Endothelial cell of umbilical vein (primary cell): Measurements from ENCODE around the gene TICAM1. TPM values are rescaled to one million over a fixed set of nuclear protein-coding genes. Genes with fewer than 3 reads are reported as not detected.
A peak's percentile ranks its signal among the peaks of the same experiment; 100 is the strongest.
"Not testable (repeated sequence)": the region's sequence is repeated elsewhere in the genome, so short reads cannot be mapped to it uniquely, and the experiment has no call there.

Experiments used
- BruUV-seq: library from RNA; stranded (reverse); fragments of 400-500 nt; replicated peaks from 2 replicates; lab custom pipeline; 2021; lab: Mats Ljungman, UMichigan
- CTCF ChIA-PET: fragments of 300-600, 350-600 bp; sonication (Branson Sonifier 250); formaldehyde crosslinking; loops from one replicate; lab custom pipeline; 2021; ENCODE audit warnings: antibody characterized with exemption, inconsistent platforms; lab: Charles Lee
- POLR2A ChIA-PET: fragments of 300-600, 350-600 bp; sonication (Branson Sonifier 250); formaldehyde crosslinking; loops from one replicate; lab custom pipeline; 2021; ENCODE audit warnings: antibody characterized with exemption, inconsistent platforms; lab: Charles Lee
- DNase-seq: peaks from one replicate; pipeline ENCODE4 v3.0.0-alpha.2; 2011; ENCODE audit warnings: low read depth, low spot score
- FAIRE-seq: peaks from 2 replicates; lab custom pipeline; 2011; peaks lifted over from hg19 to GRCh38; lab: Jason Lieb, UNC
- H2AFZ ChIP-seq: 2 replicates; pipeline ENCODE4 v1.6.0; 2012; ENCODE audit warnings: low read depth, low read length, control low read depth, inconsistent platforms
- H3K27ac ChIP-seq: 2 replicates; pipeline ENCODE4 v1.5.1; 2011; ENCODE audit warnings: low read depth, mild to moderate bottlenecking, control low read depth, low read length, moderate library complexity; ENCODE audit not compliant: insufficient read depth
- H3K27me3 ChIP-seq, 2 experiments: 2 replicates each; pipeline versions ENCODE4 v1.6.0 to v1.6.1; 2011; ENCODE audit warnings: low read length in 2 of 2, mixed read lengths in 1 of 2; ENCODE audit not compliant: control insufficient read depth in 2 of 2, insufficient read depth in 2 of 2
- H3K36me3 ChIP-seq, 2 experiments: 2 replicates in 1 of 2; 3 replicates in 1 of 2; pipeline ENCODE4 v1.5.1; 2011; ENCODE audit warnings: low read length in 2 of 2, mild to moderate bottlenecking in 1 of 2, moderate library complexity in 1 of 2; ENCODE audit not compliant: control insufficient read depth in 2 of 2, insufficient read depth in 2 of 2; ENCODE audit errors: extremely low read depth in 1 of 2
- H3K4me1 ChIP-seq: 3 replicates; pipeline ENCODE4 v1.5.1; 2011; ENCODE audit warnings: mild to moderate bottlenecking, low read length; ENCODE audit not compliant: control insufficient read depth, insufficient read depth; ENCODE audit errors: extremely low read depth
- H3K4me2 ChIP-seq: 2 replicates; pipeline ENCODE4 v1.6.1; 2011; ENCODE audit warnings: low read length, control low read depth, mixed read lengths; ENCODE audit not compliant: insufficient read depth
- H3K4me3 ChIP-seq, 3 experiments: fragments of 200-600 bp in 1 of 3; sonication (generic), shearing (Covaris generic) in 1 of 3; replicated peaks in 1 of 3; 2 replicates each; pipeline ENCODE4 v1.5.1; 2011 to 2016; ENCODE audit warnings: control low read depth in 3 of 3, low read length in 3 of 3, mild to moderate bottlenecking in 2 of 3, inconsistent platforms in 1 of 3, low read depth in 1 of 3, moderate library complexity in 1 of 3; ENCODE audit not compliant: insufficient read depth in 1 of 3
- H3K79me2 ChIP-seq: 2 replicates; pipeline ENCODE4 v1.6.0; 2012; ENCODE audit warnings: low read length, inconsistent platforms; ENCODE audit not compliant: control insufficient read depth, insufficient read depth
- H3K9ac ChIP-seq: replicated peaks from 2 replicates; pipeline ENCODE3; 2011; ENCODE audit warnings: low read length, control low read depth; ENCODE audit not compliant: insufficient read depth; ENCODE audit errors: extremely low read depth
- H3K9me1 ChIP-seq: replicated peaks from 3 replicates; pipeline ENCODE4 v1.6.0; 2011; ENCODE audit warnings: mild to moderate bottlenecking, low read length; ENCODE audit not compliant: control insufficient read depth, insufficient read depth; ENCODE audit errors: extremely low read depth
- H3K9me3 ChIP-seq: replicated peaks from 2 replicates; pipeline ENCODE4 v1.5.1; 2012; ENCODE audit warnings: low read length, inconsistent platforms; ENCODE audit not compliant: control insufficient read depth, insufficient read depth
- H4K20me1 ChIP-seq: replicated peaks from 2 replicates; pipeline ENCODE3; 2011; ENCODE audit warnings: mild to moderate bottlenecking, low read length; ENCODE audit not compliant: control insufficient read depth, insufficient read depth; ENCODE audit errors: extremely low read depth
- EZH2 ChIP-seq: IDR thresholded peaks from 2 replicates; pipeline ENCODE4 v1.6.1; 2012; ENCODE audit warnings: borderline replicate concordance, low read depth, mild to moderate bottlenecking, moderate library complexity, low read length, inconsistent platforms; ENCODE audit not compliant: severe bottlenecking
- FOS ChIP-seq: IDR thresholded peaks from 2 replicates; pipeline ENCODE4 v1.6.1; 2011; ENCODE audit warnings: mild to moderate bottlenecking, low read length, moderate library complexity, borderline replicate concordance; ENCODE audit not compliant: insufficient read depth
- GATA2 ChIP-seq: IDR thresholded peaks from 2 replicates; pipeline ENCODE4 v1.7.0; 2011; ENCODE audit warnings: low read depth, mild to moderate bottlenecking, moderate library complexity, mixed read lengths, low read length; ENCODE audit not compliant: insufficient read length, insufficient read depth
- JUN ChIP-seq: IDR thresholded peaks from 2 replicates; pipeline ENCODE4 v1.6.1; 2011; ENCODE audit warnings: borderline replicate concordance, low read depth; ENCODE audit not compliant: insufficient read length, insufficient read depth
- MYC ChIP-seq: IDR thresholded peaks from one replicate; pipeline ENCODE4 v1.6.1; 2011; ENCODE audit warnings: mild to moderate bottlenecking, low read depth, low read length
- POLR2A ChIP-seq: IDR thresholded peaks from 2 replicates; pipeline ENCODE4 v1.6.1; 2012; ENCODE audit warnings: low read depth, mild to moderate bottlenecking, control low read depth, low read length
- POLR2AphosphoS5 ChIP-seq: IDR thresholded peaks from 2 replicates; pipeline ENCODE4 v1.6.1; 2012; ENCODE audit warnings: low read depth, mild to moderate bottlenecking, control low read depth, low read length, moderate library complexity; ENCODE audit not compliant: insufficient read depth
- dilution Hi-C: fragments of 300-500 bp; cut with MboI; formaldehyde crosslinking; loops from one replicate; pipeline ENCODE4 v1.15.0; 2019; ENCODE audit warnings: low sequenced_read_pairs; ENCODE audit not compliant: extremely low pct_ligation_motif_present
- intact Hi-C: fragments of 100-400 bp; cut with micrococcal nuclease; formaldehyde crosslinking; loops from one replicate; pipeline ENCODE4 v1.10.0; 2022
- polyA plus RNA-seq, 4 experiments: library from polyadenylated mRNA; depleted of rRNA in 3 of 4; stranded (reverse) in 3 of 4; unstranded in 1 of 4; fragments of >200 nt; gene quantifications; 2 replicates each; pipeline versions ENCODE4 v1.2.1 to v1.2.3, GENCODE V29; 2011 to 2012; ENCODE audit warnings: missing spikeins in 1 of 4
- total RNA-seq: library from RNA; stranded (reverse); gene quantifications from 2 replicates; pipeline ENCODE4 v1.2.3, GENCODE V29; 2021
- TF ChIP-seq, protein P1 (sequence below): IDR thresholded peaks from 2 replicates; pipeline ENCODE4 v1.6.1; 2011; ENCODE audit not compliant: insufficient read depth, insufficient read length
- TF ChIP-seq, protein P2 (sequence below), 2 donors: IDR thresholded peaks; 1 replicate in 1 of 2; 2 replicates in 1 of 2; pipeline ENCODE4 v1.5.1; 2011; ENCODE audit warnings: low read length in 2 of 2, mild to moderate bottlenecking in 2 of 2, moderate library complexity in 2 of 2, control low read depth in 1 of 2, inconsistent platforms in 1 of 2, low read depth in 1 of 2; ENCODE audit not compliant: insufficient read depth in 1 of 2; ENCODE audit errors: extremely low read depth in 1 of 2

The TICAM1 gene
- total and polyA plus RNA-seq, 2 donors (not counting 3 experiments of a cell fraction or from before 2014, with no cell fraction given) = 4.8 to 17.6 TPM

DNA sequence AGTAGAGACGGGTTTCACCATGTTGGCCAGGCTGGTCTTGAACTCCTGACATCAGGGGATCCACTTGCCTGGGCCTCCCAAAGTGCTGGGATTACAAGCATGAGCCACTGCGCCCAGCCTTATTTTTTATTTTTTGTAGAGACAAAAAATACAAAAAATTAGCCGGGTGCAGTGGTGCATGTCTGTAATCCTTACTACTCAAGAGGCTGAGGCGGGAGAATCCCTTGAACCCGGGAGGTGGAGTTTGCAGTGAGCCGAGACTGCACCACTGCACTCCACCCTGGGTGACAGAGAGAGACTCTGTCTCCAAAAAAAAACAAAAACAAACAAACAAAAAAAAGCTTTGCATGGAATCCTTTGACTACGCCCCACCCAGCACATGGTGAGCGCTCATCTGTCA is 22.0 kb upstream of the TICAM1 start:
- POLR2A ChIA-PET, H3K4me2 ChIP-seq, H3K79me2 ChIP-seq, H3K9ac ChIP-seq, dilution Hi-C loops, H3K4me3 ChIP-seq, BruUV-seq, H4K20me1 ChIP-seq, H2AFZ ChIP-seq, H3K27me3 ChIP-seq, intact Hi-C loops, H3K9me1 ChIP-seq, H3K9me3 ChIP-seq, DNase-seq, H3K4me1 ChIP-seq, H3K27ac ChIP-seq: not testable (repeated sequence)
- FAIRE-seq = peak; percentile 31
- H3K36me3 ChIP-seq = peaks cover 2 to 25% of the 10 kb centered on the region in 2 experiments
- CTCF ChIA-PET = interaction anchor here (0.6 to 8.7 kb wide), 4 partner anchors 11 to 178 kb away, joined by 3 to 514 read pairs (median 24); no protein-coding TSS in a partner anchor

DNA sequence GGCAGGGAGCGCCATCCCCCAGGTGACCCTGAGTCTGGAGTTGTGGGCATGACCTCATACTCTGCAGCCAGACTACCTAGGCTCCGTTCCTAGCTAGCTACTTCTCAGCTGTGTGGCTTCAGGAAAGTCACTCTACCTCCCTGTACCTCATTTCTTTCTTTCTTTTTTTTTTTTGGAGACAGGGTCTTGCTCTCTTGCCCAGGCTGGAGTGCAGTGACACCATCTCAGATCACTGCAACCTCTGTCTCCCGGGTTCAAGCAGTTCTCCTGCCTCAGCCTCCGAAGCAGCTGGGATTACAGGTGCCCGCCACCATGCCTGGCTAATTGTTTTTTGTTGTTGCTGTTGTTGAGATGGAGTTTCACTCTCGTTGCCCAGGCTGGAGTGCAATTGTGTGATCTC is 21.0 kb upstream of the TICAM1 start:
- Histone ChIP-seq H3K79me2 (no peaks in the 10 kb centered on the region), H3K4me1 (no peaks in the 10 kb centered on the region), H3K9ac (no peak overlapping the region), H3K9me1 (no peaks in the 10 kb centered on the region), H3K27ac (no peak overlapping the region), H3K9me3 (no peaks in the 10 kb centered on the region), H3K27me3 (no peaks in the 10 kb centered on the region), H3K4me3 (no peak overlapping the region), H3K4me2 (no peak overlapping the region), H2AFZ (no peak overlapping the region), H3K36me3 (peaks cover 5 to 28% of the 10 kb centered on the region in 2 experiments), H4K20me1 (no peaks in the 10 kb centered on the region)
- intact Hi-C loops (no loop called here), dilution Hi-C loops (no loop called here)
- FAIRE-seq (no peak), DNase-seq (no peak)
- CTCF ChIA-PET = interaction anchor here (1.4 to 8.7 kb wide), 4 partner anchors 9 to 178 kb away, joined by 13 to 514 read pairs (median 34); no protein-coding TSS in a partner anchor
- no TSS peak for BruUV-seq
- POLR2A ChIA-PET = no interaction called here
- TF ChIP-seq, protein P1, sequence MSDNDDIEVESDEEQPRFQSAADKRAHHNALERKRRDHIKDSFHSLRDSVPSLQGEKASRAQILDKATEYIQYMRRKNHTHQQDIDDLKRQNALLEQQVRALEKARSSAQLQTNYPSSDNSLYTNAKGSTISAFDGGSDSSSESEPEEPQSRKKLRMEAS = no peak
- no peak for TF ChIP-seq JUN
- TF ChIP-seq FOS = no peak
- TF ChIP-seq, protein P2, sequence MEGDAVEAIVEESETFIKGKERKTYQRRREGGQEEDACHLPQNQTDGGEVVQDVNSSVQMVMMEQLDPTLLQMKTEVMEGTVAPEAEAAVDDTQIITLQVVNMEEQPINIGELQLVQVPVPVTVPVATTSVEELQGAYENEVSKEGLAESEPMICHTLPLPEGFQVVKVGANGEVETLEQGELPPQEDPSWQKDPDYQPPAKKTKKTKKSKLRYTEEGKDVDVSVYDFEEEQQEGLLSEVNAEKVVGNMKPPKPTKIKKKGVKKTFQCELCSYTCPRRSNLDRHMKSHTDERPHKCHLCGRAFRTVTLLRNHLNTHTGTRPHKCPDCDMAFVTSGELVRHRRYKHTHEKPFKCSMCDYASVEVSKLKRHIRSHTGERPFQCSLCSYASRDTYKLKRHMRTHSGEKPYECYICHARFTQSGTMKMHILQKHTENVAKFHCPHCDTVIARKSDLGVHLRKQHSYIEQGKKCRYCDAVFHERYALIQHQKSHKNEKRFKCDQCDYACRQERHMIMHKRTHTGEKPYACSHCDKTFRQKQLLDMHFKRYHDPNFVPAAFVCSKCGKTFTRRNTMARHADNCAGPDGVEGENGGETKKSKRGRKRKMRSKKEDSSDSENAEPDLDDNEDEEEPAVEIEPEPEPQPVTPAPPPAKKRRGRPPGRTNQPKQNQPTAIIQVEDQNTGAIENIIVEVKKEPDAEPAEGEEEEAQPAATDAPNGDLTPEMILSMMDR (IDR thresholded peaks at IDR 0.05; ENCODE audit: extremely low read depth in 1 of 2, insufficient read depth in 1 of 2, low read depth in 1 of 2, low read length in 2 of 2) = no peak
- TF ChIP-seq POLR2A = no peak
- TF ChIP-seq EZH2 = no peak
- no peak for TF ChIP-seq POLR2AphosphoS5
- no peak for TF ChIP-seq MYC
- TF ChIP-seq GATA2 = no peak
